ENCODE measurements around the gene ZBTB46. TPM values are rescaled to one million over a fixed set of nuclear protein-coding genes. Genes with fewer than 3 reads are reported as not detected.
"Not testable (repeated sequence)": the region's sequence is repeated elsewhere in the genome, so short reads cannot be mapped to it uniquely, and the experiment has no call there.

The ZBTB46 gene
- total and polyA plus RNA-seq, 4 donors: 0.79 to 12.1 (median 4.7) TPM

DNA sequence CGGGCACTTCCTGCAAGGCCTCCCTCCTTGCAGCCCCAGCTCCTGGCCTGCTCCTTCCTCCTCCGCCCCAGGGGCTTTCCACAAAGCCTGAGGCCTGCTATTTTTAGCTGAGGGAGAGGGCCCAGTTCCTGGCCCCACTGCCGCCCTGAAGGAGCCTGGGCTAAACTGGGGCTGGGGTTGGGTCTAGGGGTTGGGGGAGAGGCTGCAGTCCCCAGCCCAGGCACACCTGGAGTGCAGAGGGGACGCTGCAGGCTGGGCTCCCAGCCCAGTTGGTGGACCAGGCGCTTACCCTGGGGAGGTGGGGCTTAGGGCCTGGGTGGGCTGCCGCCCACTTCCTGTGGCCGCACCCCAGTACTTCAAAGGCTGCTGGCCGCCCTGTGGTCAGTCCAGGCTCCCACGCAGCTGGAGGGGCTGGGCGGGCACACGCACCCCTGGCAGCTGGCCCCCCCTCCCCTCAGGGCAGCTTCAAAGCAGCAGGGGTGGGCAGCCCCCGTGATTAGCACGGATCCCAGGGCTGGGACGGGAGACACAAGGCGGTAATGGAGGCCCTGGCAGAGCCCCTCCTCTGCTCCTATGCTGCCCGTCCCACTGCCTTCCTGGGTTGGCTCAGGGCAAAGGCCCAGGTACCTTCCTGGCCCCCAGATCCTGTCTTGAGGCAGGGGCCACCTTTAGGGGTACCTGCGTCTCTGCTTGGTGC lies 23.2 kb upstream of the ZBTB46 start:
- H3K9ac ChIP-seq (ENCODE audit: low read depth in 1 of 2, low read length in 2 of 2): no peak overlapping the region
- no peak overlapping the region for H3K4me3 ChIP-seq (ENCODE audit: low read depth in 1 of 3, low read length in 3 of 3)
- H3K9me3 ChIP-seq (ENCODE audit: control insufficient read depth in 4 of 4, low read length in 3 of 4): no peaks in the 10 kb centered on the region
- H3K36me3 ChIP-seq (ENCODE audit: control insufficient read depth in 4 of 4, insufficient read depth in 3 of 4, low read depth in 1 of 4, low read length in 3 of 4): no peaks in the 10 kb centered on the region
- DNase-seq (ENCODE audit: low spot score): no peak
- 53% methylated on average over 17 of the region's 17 CpGs for WGBS
- H3K27ac ChIP-seq (ENCODE audit: low read depth in 1 of 2, low read length in 2 of 2): peak overlapping the region; percentile 35 to 67
- TF ChIP-seq RXRA (IDR thresholded peaks at IDR 0.05): no peak
- H3K4me1 ChIP-seq (ENCODE audit: control insufficient read depth in 4 of 4, insufficient read depth in 4 of 4, low read length in 3 of 4): peaks cover 2 to 8% (median 6%) of the 10 kb centered on the region in 4 donors
- H3K27me3 ChIP-seq (ENCODE audit: control insufficient read depth in 4 of 4, insufficient read depth in 4 of 4, low read length in 3 of 4): no peaks in the 10 kb centered on the region

- H3K27me3 ChIP-seq (ENCODE audit: control insufficient read depth in 4 of 4, insufficient read depth in 4 of 4, low read length in 3 of 4); H3K9me3 ChIP-seq (ENCODE audit: control insufficient read depth in 4 of 4, low read length in 3 of 4); H3K4me3 ChIP-seq (ENCODE audit: low read depth in 1 of 3, low read length in 3 of 3); H3K4me1 ChIP-seq (ENCODE audit: control insufficient read depth in 4 of 4, insufficient read depth in 4 of 4, low read length in 3 of 4); DNase-seq (ENCODE audit: low spot score); H3K36me3 ChIP-seq (ENCODE audit: control insufficient read depth in 4 of 4, insufficient read depth in 3 of 4, low read depth in 1 of 4, low read length in 3 of 4); H3K9ac ChIP-seq (ENCODE audit: low read depth in 1 of 2, low read length in 2 of 2): not testable (repeated sequence)
- WGBS: 57% methylated on average over 4 of the region's 4 CpGs
- H3K27ac ChIP-seq (ENCODE audit: low read depth in 1 of 2, low read length in 2 of 2): peak overlapping the region in 1 of 2 donors; percentile 35
Measured at GRCh38 chr20:63853733-63854068, 22.6 kb upstream of the ZBTB46 start.

DNA sequence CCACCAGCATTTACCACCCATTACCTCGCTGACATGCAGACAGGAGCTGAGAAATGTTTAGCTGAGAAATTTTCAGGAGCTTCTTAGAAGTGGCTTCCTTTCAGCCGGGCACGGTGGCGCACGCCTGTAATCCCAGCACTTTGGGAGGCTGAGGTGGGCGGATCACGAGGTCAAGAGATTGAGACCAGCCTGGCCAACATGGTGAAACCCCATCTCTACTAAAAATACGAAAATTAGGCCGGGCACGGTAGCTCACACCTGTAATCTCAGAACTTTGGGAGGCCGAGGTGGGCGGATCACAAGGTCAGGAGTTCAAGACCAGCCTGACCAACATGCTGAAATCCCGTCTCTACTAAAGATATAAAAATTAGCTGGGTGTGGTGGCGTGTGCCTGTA lies 20.5 kb upstream of the ZBTB46 start:
- not testable (repeated sequence) for H3K9me3 ChIP-seq (ENCODE audit: control insufficient read depth in 4 of 4, low read length in 3 of 4); H3K4me1 ChIP-seq (ENCODE audit: control insufficient read depth in 4 of 4, insufficient read depth in 4 of 4, low read length in 3 of 4); H3K4me3 ChIP-seq (ENCODE audit: low read depth in 1 of 3, low read length in 3 of 3); H3K9ac ChIP-seq (ENCODE audit: low read depth in 1 of 2, low read length in 2 of 2); H3K27ac ChIP-seq (ENCODE audit: low read depth in 1 of 2, low read length in 2 of 2); H3K27me3 ChIP-seq (ENCODE audit: control insufficient read depth in 4 of 4, insufficient read depth in 4 of 4, low read length in 3 of 4); H3K36me3 ChIP-seq (ENCODE audit: control insufficient read depth in 4 of 4, insufficient read depth in 3 of 4, low read depth in 1 of 4, low read length in 3 of 4); DNase-seq (ENCODE audit: low spot score)
- 88% methylated on average over 14 of the region's 14 CpGs for WGBS

DNA sequence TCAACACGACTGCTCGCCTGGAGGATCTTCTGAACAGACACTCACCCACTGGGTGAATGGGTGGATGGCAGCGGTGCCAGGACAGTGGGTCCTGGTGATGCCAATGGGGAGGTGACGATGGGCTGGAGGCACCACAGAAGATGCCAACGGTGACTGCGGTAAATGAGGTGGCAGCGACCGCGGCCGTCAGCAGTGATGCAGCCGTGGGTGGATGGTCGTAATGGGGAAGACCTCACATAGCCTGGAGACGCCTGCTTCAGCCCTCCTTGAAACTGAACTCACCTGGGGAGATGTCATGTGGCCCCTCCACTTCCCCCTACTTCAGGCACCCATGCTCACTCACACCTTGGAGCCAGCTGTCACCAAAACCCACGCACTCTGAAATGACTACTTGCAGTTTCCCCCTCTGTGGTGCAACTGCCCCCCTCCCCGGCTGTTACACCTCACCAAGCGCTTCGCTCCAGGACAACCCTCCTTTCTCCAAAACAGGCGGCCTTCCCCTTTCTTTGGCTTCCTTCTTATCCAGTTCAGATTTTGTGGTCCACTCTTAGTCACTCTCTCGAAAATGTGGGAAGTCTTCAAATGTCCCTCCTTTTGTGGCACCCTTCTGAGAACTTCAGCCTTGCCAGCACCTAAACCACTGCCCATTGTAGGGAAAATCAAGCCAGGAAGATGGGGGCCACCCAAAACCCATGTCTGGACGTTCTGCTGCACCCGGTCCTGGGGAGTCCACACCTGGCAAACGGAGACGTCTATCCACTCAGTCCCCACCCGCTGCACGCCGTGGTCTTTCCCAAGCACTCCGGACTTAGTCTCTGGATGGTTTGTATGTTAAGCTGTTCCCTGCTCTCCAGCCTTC lies 19.9 kb upstream of the ZBTB46 start:
- Histone ChIP-seq H3K9ac (ENCODE audit: low read depth in 1 of 2, low read length in 2 of 2) (no peak overlapping the region), H3K4me3 (ENCODE audit: low read depth in 1 of 3, low read length in 3 of 3) (no peak overlapping the region), H3K27ac (ENCODE audit: low read depth in 1 of 2, low read length in 2 of 2) (no peak overlapping the region), H3K9me3 (ENCODE audit: control insufficient read depth in 4 of 4, low read length in 3 of 4) (no peaks in the 10 kb centered on the region), H3K27me3 (ENCODE audit: control insufficient read depth in 4 of 4, insufficient read depth in 4 of 4, low read length in 3 of 4) (peaks cover 0 to 5% (median 1%) of the 10 kb centered on the region in 4 donors), H3K4me1 (ENCODE audit: control insufficient read depth in 4 of 4, insufficient read depth in 4 of 4, low read length in 3 of 4) (peaks cover 0 to 12% (median 4%) of the 10 kb centered on the region in 4 donors), H3K36me3 (ENCODE audit: control insufficient read depth in 4 of 4, insufficient read depth in 3 of 4, low read depth in 1 of 4, low read length in 3 of 4) (no peaks in the 10 kb centered on the region)
- WGBS: 83% methylated on average over 27 of the region's 27 CpGs
- DNase-seq (ENCODE audit: low spot score): no peak
- TF ChIP-seq RAD21 (IDR thresholded peaks at IDR 0.05) (no peak), HNF4G (IDR thresholded peaks at IDR 0.05) (no peak), MAX (IDR thresholded peaks at IDR 0.05) (no peak), FOXA1 (IDR thresholded peaks at IDR 0.05) (no peak), CTCF (IDR thresholded peaks at IDR 0.05; ENCODE audit: low read depth, low read length, missing input control) (no peak), TAF1 (conservative IDR thresholded peaks at IDR 0.05) (no peak), FOXA2 (IDR thresholded peaks at IDR 0.05) (no peak), SP1 (IDR thresholded peaks at IDR 0.05) (no peak), ATF3 (IDR thresholded peaks at IDR 0.05) (no peak), NR2F2 (IDR thresholded peaks at IDR 0.05) (no peak), RXRA (IDR thresholded peaks at IDR 0.05) (no peak), GABPA (IDR thresholded peaks at IDR 0.05 in 1 of 2, conservative IDR thresholded peaks at IDR 0.05 in 1 of 2) (no peak)
- TF ChIP-seq, protein P1, sequence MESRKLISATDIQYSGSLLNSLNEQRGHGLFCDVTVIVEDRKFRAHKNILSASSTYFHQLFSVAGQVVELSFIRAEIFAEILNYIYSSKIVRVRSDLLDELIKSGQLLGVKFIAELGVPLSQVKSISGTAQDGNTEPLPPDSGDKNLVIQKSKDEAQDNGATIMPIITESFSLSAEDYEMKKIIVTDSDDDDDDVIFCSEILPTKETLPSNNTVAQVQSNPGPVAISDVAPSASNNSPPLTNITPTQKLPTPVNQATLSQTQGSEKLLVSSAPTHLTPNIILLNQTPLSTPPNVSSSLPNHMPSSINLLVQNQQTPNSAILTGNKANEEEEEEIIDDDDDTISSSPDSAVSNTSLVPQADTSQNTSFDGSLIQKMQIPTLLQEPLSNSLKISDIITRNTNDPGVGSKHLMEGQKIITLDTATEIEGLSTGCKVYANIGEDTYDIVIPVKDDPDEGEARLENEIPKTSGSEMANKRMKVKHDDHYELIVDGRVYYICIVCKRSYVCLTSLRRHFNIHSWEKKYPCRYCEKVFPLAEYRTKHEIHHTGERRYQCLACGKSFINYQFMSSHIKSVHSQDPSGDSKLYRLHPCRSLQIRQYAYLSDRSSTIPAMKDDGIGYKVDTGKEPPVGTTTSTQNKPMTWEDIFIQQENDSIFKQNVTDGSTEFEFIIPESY (IDR thresholded peaks at IDR 0.05): no peak
- TF ChIP-seq, protein P2, sequence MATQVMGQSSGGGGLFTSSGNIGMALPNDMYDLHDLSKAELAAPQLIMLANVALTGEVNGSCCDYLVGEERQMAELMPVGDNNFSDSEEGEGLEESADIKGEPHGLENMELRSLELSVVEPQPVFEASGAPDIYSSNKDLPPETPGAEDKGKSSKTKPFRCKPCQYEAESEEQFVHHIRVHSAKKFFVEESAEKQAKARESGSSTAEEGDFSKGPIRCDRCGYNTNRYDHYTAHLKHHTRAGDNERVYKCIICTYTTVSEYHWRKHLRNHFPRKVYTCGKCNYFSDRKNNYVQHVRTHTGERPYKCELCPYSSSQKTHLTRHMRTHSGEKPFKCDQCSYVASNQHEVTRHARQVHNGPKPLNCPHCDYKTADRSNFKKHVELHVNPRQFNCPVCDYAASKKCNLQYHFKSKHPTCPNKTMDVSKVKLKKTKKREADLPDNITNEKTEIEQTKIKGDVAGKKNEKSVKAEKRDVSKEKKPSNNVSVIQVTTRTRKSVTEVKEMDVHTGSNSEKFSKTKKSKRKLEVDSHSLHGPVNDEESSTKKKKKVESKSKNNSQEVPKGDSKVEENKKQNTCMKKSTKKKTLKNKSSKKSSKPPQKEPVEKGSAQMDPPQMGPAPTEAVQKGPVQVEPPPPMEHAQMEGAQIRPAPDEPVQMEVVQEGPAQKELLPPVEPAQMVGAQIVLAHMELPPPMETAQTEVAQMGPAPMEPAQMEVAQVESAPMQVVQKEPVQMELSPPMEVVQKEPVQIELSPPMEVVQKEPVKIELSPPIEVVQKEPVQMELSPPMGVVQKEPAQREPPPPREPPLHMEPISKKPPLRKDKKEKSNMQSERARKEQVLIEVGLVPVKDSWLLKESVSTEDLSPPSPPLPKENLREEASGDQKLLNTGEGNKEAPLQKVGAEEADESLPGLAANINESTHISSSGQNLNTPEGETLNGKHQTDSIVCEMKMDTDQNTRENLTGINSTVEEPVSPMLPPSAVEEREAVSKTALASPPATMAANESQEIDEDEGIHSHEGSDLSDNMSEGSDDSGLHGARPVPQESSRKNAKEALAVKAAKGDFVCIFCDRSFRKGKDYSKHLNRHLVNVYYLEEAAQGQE (IDR thresholded peaks at IDR 0.05): no peak
